ENCODE results near the gene ST6GALNAC2.
"Not testable (repeated sequence)": the region's sequence is repeated elsewhere in the genome, so short reads cannot be mapped to it uniquely, and the experiment has no call there.

Gene ST6GALNAC2

DNA sequence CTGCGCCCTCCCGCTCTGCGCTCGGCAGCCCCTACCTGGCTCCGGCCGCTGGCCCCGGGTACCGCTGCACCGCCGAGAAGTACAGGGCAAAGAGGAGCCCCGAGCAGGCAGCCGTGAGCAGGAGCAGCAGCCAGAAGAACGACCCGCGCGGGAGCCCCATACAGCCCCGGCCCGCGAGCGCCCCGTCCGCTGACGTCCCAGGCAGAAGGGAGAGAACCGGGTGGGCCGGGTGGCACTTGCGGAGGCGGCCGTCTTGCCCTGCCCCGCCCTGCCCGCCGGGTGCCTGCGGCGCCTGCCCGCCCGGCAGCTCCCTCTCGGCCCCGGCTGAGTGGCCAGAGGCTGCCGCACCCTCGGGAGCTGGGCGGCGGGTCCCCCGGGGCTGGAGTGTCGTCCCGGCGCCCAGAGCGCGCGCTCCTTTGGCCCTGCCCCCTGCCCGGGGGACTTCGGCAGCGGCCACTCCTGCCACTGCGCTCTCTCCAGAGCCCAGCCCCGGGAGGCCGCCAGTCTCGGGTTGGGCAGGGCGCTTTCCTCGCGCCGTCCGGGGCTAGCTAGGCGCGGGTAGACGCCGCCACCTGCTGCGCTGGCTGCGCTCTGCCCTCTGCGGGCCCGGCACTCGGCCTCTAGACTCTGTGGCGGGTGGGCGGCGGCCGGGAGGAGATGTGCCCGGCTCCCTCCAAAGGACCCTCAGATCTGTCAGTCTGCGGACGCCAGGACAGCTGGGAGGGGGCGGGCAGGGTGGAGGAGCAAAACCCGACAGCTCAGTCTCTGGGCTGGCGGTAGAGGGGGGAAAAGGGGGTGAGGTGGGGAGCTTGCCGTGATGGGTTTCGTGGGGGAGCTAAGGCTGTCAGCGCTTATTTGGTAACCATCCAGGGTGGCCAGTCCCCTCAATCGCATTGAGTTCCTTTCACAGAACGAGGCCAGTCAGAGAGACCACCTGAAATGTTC lies at the start of gene ST6GALNAC2:
ST6GALNAC2 (minus strand) TSS at position 212 of the 945 bp plus-strand sequence; CDS start at position 160, 52 bp downstream.
- DNase-seq (ENCODE audit: low spot score), result peak; percentile 41

DNA sequence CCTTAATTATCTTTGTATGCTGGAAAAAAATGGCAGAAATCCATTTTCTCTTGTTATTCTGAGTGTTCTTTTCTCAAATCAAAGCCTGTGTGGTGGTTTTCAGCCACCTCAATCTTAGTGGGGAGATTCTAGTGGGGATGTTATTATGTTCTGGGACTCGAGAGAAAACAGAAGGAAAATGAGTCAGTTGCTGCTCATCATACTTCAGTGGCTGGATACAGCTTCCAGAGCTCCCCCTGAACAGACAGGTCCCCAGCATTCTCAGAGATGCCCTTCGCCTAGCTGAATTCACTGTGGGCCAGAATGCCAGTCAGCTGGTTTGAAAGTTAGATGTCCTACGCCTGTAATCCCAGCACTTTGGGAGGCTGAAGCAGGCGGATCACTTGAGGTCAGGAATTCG lies 49.4 kb upstream of the ST6GALNAC2 start:
- DNase-seq (ENCODE audit: low spot score), result no peak

DNA sequence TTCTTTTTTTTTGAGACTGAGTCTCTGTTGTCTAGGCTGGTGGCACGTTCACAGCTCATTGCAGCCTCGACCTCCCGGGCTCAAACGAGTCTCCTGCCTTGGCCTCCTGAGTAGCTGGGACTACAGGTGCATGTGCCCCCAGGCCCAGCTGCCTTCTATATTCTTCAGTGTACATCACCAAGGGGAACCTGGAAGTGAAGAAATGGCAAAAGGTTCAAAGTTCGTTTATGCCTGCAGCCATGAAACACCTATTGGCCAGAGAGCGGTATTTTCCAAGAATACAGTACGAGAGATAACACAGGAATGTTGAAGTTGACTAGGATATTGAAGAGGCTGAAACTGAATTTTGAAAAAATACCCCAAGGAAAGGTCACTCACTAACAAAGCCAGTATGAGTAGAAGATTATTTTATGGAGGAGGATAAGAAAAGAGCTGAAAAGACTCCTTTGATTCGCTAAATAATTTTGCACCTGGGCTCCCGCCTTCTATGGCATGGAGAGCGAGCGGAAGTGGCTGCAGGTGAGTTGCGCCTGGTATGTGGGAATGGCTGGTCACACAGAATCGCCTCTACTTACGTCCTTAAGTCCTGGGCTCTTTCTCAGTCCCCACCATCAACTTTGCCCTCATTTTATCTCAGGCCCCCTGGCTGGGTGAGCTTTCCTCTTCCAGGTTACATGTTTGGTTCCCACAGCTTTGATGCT lies 48.1 kb upstream of the ST6GALNAC2 start:
- DNase-seq (ENCODE audit: low spot score), result no peak

DNA sequence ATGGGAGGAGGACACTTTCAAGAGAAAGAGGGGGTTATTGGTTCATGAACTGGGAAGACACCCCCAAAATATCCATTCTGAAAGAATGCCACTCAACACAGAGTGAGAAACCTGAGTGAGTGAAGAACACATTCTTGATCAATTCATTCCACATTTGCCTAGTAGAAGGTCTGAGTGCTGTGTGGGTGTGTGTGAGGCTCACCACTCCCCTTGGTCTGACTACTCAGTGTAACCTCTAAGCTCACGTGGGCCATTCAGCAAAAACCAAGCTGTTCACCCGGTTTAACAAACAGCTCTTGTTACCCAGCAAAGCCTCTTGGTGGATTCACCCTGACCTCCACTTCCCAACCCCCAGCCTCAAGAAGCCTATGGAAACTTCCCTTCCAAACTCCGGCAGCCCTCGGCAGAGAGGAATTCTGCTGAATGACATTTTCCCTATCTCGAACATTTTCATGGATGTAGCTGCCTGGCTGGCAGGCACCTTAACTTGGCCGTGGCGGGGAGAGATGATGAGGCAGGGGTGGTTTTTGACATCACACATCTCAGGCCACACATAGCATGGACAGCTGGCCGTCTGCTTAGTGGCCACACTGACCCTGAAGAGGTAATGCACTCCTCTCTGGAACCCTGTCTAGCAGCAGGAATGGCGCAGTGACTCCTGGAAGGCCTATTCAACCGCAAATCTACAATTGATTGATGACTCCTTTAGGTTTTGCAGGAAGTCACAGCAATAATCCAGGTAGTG lies 46.3 kb upstream of the ST6GALNAC2 start:
- no peak for DNase-seq (ENCODE audit: low spot score)

DNA sequence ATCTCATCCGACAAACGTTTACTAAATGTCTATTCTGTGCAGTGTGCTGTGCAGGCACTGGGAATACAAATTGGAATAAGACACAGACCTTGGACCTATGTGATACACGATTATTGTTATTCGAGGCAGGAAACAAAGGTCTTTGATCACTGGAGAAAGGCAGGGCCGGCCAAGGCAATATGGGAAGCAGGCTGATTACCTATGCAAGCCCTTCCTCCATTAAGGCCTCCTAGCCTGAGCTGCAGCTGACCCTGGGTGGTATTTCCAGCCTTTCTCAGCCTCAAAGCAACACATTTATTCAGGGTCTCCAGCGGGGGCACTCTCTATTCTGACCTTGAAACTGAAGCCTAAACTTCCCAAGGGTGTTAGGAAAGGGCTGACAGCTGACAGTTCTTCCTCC lies 44.5 kb upstream of the ST6GALNAC2 start:
- DNase-seq (ENCODE audit: low spot score), result no peak

DNA sequence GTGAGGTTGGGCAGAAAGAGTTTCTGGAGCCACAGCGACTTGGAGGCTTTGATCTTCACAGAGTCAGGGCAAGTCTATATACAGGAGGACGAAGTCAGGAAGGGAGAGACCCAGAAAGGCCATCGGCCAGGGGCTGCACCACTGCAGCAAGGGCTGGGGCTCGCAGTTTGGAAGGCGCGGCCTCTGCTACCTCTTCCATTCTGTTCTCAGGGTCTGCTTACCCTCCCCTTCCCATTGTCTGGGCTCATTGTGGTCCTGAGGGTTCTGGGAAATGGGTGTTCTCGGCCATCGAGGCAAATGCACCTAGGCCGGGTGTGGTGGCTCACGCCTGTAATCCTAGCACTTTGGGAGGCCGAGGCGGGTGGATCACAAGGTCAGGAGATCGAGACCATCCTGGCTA lies 41.9 kb upstream of the ST6GALNAC2 start:
- no peak for DNase-seq (ENCODE audit: low spot score)

DNA sequence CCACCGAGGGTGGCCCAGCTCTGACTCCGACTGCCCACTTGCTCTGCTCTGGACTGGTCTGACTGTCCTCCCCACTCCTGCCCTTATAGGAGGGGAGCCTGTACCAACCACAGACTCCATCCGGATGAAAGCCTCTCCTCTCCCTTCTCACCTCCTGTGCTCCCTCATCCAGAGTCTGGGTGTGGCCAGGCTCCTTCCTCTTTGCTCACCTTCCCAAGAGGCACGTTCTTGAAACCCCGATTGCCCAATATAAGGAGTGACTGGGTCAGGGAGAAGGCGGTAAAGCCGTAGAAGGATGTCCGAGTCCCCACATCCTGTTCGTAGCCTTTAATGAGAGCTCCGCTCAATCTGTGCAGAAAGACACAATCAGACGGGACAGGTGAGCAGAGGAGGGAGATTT lies 40.8 kb upstream of the ST6GALNAC2 start:
- DNase-seq (ENCODE audit: low spot score), result no peak

DNA sequence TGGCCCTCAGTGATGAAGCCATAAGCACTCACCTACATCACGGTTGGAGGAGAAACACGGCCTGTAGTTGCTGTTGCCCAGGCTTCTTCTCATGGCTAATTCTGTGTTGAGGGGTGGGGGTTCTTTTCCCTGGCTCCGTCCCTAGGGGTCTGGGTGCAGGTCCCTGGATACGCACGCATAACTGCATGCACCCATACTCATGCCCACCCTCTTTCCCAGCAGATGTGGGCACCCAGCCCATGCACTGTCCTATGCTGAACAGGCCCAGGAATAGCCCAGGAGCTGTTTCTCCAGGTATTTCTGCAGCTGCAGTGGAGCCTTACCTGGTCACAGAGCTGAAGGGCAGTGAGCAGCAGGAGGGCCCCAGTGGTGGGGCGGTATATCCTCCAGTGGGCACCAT lies 39.8 kb upstream of the ST6GALNAC2 start:
- no peak for DNase-seq (ENCODE audit: low spot score)

DNA sequence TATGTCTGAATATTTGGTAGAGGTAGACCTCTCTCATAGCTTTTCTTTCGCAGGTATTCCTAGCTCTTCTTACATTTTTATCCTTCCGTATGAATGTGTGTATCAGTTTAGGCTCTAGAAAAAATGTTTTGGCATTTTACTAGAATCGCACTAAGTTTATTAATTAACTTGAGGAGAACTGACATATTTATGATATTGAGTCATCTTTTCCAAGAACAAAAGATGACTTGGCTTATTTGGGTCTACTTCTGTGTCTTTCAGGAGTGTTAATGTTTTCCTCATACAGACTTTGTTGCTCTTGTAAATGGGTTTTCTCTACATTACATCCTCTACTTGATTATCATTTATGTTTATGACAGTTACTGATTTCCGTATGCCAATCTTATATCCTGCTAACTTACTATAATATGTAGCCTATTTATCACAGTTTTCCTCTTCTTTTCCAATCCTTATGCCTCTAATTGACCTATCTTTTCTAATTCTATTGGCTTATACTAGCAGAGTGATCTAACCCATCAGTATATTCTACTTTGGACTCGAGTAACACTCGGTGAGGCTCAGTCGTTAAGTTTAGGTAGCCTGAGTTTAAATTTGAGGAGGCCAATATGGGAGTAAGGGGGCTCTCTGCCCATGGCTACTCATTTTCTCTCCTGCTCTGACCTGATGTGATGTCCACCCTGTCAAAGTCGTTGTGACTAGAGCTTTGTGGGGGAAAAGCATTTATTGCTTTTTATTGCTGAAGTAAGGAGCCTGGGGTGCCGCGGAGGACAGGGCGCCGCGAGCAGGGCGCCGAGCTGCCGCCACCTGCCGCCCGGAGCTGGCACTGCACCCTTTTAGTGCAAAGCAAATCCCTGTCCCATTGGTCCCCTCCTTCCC lies 37.8 kb upstream of the ST6GALNAC2 start:
- DNase-seq (ENCODE audit: low spot score), result peak; percentile 81

DNA sequence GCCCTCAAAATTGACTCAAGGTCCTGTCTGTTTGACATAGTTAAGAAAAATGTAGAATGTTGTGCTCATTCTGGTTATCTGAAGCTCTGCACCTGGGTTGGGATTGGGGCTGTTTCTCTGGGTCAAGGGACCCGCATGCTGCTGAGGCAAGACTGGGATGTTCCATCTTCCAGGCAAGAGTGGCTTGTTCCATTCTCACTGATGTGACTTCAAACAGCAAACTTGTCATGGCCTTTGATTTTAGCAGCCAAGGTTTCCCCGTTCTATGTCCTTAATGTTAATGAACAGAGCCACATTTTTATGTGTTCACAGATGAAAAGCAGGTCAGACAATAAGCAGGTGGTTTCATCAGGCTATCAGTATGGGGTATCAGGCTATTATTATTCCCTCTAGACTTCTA lies 32.2 kb upstream of the ST6GALNAC2 start:
- no peak for DNase-seq (ENCODE audit: low spot score)

DNA sequence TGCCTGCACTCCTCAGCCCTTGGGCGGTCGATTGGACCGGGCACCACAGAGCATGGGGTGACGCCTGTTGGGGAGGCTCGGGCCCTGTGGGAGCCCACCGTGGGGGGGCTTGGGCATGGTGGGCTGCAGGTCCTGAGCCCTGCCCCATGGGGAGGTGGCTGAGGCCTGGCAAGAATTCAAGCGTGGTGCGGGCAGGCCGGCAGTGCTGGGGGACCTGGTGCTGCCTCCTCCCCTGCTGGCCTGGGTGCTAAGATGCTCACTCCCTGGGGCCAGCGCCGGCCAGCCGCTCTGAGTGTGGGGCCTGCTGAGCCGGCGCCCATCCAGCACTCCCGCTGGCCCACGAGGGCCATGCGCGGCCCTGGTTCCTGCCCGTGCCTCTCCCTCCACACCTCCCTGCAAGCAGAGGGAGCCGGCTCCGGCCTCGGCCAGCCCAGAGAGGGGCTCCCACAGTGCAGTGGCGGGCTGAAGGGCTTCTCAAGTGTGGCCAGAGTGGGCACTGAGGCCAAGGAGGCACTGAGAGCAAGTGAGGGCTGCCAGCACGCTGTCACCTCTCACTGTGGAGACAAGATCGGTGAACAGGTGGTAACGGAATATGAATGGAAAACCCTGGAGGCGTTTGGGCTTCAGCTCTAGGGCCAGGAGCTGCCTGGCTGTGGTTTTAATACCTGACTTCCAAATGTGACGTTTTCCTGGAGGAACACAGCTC lies 29.4 kb upstream of the ST6GALNAC2 start:
- DNase-seq (ENCODE audit: low spot score), result no peak

DNA sequence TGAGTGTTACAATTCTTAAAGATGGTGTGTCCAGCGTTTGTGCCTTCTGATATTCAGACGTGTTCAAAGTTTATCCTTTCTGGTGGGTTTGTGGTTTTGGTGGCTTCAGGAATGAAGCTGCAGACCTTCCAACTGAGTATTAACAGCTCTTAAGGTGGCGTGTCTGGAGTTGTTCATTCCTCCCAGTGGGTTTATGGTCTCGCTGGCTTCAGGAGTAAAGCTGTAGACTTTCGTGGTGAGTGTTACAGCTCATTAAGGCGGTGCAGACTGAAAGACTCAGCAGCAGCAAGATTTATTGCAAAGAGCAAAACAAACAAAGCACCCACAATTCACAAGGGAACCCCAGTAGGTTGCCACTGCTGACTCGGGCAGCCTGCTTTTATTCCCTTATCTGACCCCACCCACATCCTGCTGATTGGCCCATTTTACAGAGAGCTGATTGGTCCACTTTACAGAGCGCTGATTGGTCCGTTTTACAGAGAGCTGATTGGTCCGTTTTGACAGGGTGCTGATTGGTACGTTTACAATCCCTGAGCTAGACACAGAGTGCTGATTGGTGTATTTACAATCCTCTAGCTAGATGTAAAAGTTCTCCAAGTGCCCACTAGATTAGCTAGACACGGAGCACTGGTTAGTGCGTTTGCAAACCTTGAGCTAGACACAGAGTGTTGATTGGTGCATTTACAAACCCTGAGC lies 28.6 kb upstream of the ST6GALNAC2 start:
- peak; percentile 15 for DNase-seq (ENCODE audit: low spot score)

DNA sequence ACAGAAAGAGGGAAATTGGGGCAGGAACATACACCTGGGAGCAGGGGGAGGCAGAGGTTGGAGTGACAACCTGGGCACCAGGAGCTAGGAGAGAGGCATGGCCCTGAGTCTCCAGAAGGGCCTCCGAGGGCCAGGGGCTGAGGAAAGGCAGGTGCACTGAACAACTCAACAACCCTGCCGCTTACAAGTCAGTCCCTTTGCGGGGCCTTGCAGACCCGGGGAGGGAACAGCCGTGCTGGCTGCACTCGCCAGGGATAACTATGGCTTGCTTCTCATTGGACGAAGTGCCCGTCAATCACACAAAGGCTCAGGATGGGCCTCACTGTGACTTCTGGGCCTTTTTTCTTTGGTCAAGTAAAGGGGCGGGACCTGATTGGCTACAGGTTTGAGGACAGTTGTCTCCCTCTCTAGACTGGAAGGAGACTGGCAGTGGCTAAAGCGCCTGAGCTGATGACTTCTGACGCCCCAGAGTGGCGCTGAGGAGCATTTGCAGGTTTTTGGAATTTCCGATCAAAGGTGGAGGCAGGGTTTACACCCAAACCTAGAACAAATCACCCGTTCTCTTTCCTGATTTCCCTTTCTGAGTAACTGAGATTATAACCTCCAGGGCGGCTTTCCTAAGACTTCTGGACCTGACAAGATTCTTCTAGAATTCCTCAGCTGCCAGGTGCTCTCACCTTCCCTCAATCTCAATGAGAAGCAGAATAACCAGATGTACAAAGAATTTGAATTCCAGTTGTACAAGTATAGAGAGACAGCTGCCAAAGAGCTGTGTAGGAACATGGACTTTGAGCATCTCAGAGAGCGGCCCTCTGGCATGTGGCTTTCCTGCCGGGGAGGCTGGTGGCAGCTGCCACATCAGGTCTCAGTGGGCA lies 27.6 kb upstream of the ST6GALNAC2 start:
- DNase-seq (ENCODE audit: low spot score), result no peak

DNA sequence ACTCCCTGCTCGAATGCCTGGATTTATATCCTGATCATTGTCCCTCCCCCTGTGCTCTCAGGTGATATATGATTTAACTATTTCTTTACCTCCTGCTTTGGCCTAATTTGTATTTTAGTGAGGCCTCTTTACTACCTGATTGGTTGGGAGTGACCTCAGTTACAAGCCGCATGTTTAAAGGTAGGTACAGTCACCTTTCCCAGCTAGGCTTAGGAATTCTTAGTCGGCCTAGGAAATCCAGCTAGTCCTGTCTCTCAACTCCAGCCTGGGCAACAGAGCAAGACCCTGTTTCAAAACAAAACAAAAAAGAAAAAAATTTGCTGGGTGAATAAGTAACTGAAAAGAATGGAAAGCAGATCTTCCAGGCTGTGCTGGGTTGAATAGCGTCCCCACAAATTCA lies 26.8 kb upstream of the ST6GALNAC2 start:
- no peak for DNase-seq (ENCODE audit: low spot score)

DNA sequence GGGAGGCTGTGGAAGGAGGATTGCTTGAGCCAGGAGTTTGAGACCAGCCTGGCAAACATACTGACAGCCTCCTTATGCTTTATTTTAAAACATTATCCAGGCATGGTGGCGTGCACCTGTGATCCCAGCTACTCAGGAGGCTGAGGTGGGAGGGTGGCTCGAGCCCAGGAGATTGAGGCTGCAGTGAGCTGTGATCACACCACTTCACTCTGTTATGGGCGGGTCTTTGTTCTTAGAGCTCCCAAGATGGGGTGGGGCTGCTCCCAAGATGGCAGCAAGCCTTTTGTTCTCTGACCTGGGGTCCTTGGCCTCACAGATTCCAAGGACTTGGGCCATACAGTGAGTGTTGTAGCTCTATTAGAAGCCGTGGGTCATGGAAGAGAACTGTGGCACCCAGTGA lies 26.1 kb upstream of the ST6GALNAC2 start:
- no peak for DNase-seq (ENCODE audit: low spot score)

DNA sequence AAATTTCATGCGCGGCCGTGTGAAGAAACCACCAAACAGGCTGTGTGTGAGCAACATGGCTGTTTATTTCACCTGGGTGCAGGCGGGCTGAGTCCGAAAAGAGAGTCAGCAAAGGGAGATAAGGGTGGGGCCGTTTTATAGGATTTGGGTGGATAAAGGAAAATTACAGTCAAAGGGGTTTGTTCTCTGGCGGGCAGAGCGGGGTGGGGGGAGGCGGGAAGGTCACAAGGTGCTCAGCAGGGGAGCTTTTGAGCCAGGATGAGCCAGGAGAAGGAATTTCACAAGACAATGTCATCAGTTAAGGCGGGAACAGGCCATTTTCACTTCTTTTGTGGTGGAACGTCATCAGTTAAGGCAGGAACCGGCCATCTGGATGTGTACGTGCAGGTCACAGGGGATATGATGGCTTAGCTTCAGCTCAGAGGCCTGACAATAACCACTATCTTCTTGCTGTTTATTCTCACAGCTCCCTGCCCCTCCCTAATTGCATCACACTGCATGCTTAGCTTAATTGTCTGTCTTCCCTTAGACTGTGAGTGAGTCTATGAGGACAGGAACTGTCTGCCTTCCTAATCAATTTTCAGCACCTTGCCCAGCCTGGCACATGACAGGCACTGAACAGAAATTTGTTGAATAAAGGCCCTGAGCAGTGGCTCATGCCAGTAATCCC lies 25.6 kb upstream of the ST6GALNAC2 start:
- not testable (repeated sequence) for DNase-seq (ENCODE audit: low spot score)

DNA sequence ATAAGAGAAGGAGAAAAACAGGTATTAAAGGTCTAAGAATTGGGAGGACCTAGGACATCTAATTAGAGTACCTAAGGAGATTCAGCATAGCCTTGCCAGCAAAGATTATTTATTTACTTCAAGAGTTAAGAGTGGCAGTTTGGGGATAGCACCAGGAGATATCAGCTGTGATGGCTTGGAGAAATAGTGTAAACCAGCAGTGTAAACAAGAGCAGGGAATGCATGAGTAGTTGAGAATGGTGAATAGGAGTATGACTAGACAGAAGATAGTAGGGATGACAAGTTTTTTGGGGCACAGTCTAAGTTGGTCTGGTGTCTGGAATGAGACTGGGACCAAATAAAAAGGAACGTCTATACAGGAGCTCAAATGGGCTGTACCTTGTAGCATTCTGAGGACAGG lies 21.0 kb upstream of the ST6GALNAC2 start:
- DNase-seq (ENCODE audit: low spot score), result not testable (repeated sequence)

DNA sequence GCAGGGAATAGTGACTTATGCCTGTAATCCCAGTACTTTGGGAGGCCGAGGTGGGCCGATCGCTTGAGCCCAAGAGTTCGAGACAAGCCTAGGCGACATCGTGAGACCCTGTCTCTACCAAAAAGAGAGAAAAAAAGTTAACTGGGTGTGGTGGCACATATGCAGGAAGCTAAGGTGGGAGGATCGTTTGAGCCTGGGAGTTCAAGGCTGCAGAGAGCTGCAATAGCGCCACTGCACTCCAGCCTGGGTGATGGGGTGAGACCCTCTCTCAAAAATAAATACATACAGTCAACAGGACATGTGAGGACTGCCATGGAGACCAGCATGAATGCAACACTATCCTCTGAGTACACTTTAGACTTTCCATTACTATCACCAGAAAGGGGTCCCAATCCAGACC lies 15.4 kb upstream of the ST6GALNAC2 start:
- DNase-seq (ENCODE audit: low spot score), result no peak
